KMS-11 (cell line): Measurements from ENCODE around the gene CUEDC1.

Experiments
- H2AFZ ChIP-seq: fragments of 200-600 bp; sonication (generic); 2 replicates; pipeline ENCODE4 v1.6.1; 2016; ENCODE audit warnings: antibody characterized with exemption, mixed run types, low read depth
- H3K27ac ChIP-seq: fragments of 200-600 bp; sonication (generic); 2 replicates; pipeline ENCODE4 v1.6.1; 2016; ENCODE audit warnings: mild to moderate bottlenecking, mixed run types
- H3K27me3 ChIP-seq: fragments of 200-600 bp; sonication (generic); 2 replicates; pipeline ENCODE4 v1.6.1; 2017; ENCODE audit warnings: mild to moderate bottlenecking, low read depth, mixed run types, moderate library complexity; ENCODE audit not compliant: insufficient read depth
- H3K36me3 ChIP-seq: fragments of 200-600 bp; sonication (generic); 2 replicates; pipeline ENCODE4 v1.6.1; 2017; ENCODE audit warnings: mild to moderate bottlenecking, mixed run types; ENCODE audit not compliant: insufficient read depth
- H3K4me1 ChIP-seq: fragments of 200-600 bp; sonication (generic); 2 replicates; pipeline ENCODE4 v1.6.1; 2016; ENCODE audit warnings: mild to moderate bottlenecking, low read depth, mixed run types; ENCODE audit not compliant: poor library complexity, severe bottlenecking
- H3K4me2 ChIP-seq: fragments of 200-600 bp; sonication (generic); 2 replicates; pipeline ENCODE4 v1.7.0; 2016; ENCODE audit warnings: mild to moderate bottlenecking, mixed run types
- H3K4me3 ChIP-seq: fragments of 200-600 bp; sonication (generic); IDR thresholded peaks from 2 replicates; pipeline ENCODE4 v1.6.1; 2017; ENCODE audit warnings: low read depth, low read length, mixed read lengths; ENCODE audit not compliant: insufficient read depth
- H3K79me2 ChIP-seq: fragments of 200-600 bp; sonication (generic); 2 replicates; pipeline ENCODE4 v1.6.1; 2016; ENCODE audit warnings: low read depth, mixed run types; ENCODE audit not compliant: insufficient read depth
- H3K9ac ChIP-seq: fragments of 200-600 bp; sonication (generic); 2 replicates; pipeline ENCODE4 v1.6.1; 2016; ENCODE audit warnings: mild to moderate bottlenecking, mixed run types
- H4K20me1 ChIP-seq: fragments of 200-600 bp; sonication (generic); 2 replicates; pipeline ENCODE4 v1.6.1; 2016; ENCODE audit warnings: mild to moderate bottlenecking, mixed run types; ENCODE audit not compliant: insufficient read depth
- CTCF ChIP-seq: fragments of 200-600 bp; sonication (generic); conservative IDR thresholded peaks from 2 replicates; pipeline ENCODE4 v1.6.1; 2017; ENCODE audit warnings: low read depth, mild to moderate bottlenecking, antibody characterized with exemption, low read length, moderate library complexity, mixed read lengths

CUEDC1 gene

GRCh38 chr17:57862694-57863667 is 92.2 kb downstream of the CUEDC1 start:
- peaks cover 4% of the 10 kb centered on the region; the same call in 1 of the 2 replicates for H3K27me3 ChIP-seq
- H3K4me3 ChIP-seq: no peak overlapping the region
- no peaks in the 10 kb centered on the region for H3K36me3 ChIP-seq
- no peak overlapping the region for H2AFZ ChIP-seq
- H3K4me2 ChIP-seq: no peak overlapping the region
- H3K4me1 ChIP-seq: peaks cover 2% of the 10 kb centered on the region
- no peaks in the 10 kb centered on the region for H4K20me1 ChIP-seq
- H3K27ac ChIP-seq: no peak overlapping the region
- H3K9ac ChIP-seq: no peak overlapping the region
- no peak for TF ChIP-seq CTCF
- no peaks in the 10 kb centered on the region for H3K79me2 ChIP-seq

- H2AFZ ChIP-seq: no peak overlapping the region
- H3K27me3 ChIP-seq: peaks cover 4% of the 10 kb centered on the region; the same call in 1 of the 2 replicates
- no peak overlapping the region for H3K4me3 ChIP-seq
- H3K36me3 ChIP-seq: no peaks in the 10 kb centered on the region
- H3K79me2 ChIP-seq: no peaks in the 10 kb centered on the region
- no peaks in the 10 kb centered on the region for H4K20me1 ChIP-seq
- no peak overlapping the region for H3K4me2 ChIP-seq
- H3K9ac ChIP-seq: no peak overlapping the region
- no peak overlapping the region for H3K27ac ChIP-seq
- TF ChIP-seq CTCF: no peak
- peaks cover 9% of the 10 kb centered on the region for H3K4me1 ChIP-seq
Measured at GRCh38 chr17:57861790-57862693, 93.2 kb downstream of the CUEDC1 start.

- Histone ChIP-seq H3K79me2 (no peaks in the 10 kb centered on the region), H3K4me1 (peaks cover 9% of the 10 kb centered on the region), H3K9ac (no peak overlapping the region), H3K27ac (no peak overlapping the region), H3K27me3 (peaks cover 4% of the 10 kb centered on the region; the same call in 1 of the 2 replicates), H3K4me2 (no peak overlapping the region), H2AFZ (no peak overlapping the region), H3K36me3 (no peaks in the 10 kb centered on the region), H3K4me3 (no peak overlapping the region), H4K20me1 (no peaks in the 10 kb centered on the region)
- TF ChIP-seq CTCF: no peak
Measured at GRCh38 chr17:57861000-57861789, 94.0 kb downstream of the CUEDC1 start.
